ENCODE measurements around the gene LINC00237.

LINC00237 gene

GRCh38 chr20:21049305-21049828 is 56.8 kb downstream of the LINC00237 start:
- no peak for DNase-seq (ENCODE audit: low read depth, low spot score)

DNA sequence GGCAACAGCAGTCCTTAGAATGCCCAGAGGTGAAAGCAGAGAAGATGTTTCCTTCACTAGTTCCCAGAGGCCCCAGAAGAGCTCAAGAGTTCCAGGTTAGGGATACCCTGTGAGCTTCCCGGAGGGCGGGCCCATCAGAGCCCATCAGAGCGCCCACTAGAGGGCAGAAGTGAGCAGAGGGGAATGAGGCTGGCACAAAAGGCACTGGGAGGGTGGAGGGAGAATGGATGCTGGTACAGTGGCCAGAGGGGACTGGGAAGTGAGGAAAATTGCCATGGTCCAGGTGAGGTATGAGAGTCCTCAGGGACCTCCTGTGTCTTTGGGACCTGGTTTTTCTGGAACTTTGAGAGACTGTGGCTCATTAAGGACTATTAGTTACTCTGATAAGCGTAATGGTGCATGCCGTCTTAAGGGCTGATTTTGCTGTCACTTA is 57.3 kb downstream of the LINC00237 start:
- no peak for DNase-seq (ENCODE audit: low read depth, low spot score)

DNA sequence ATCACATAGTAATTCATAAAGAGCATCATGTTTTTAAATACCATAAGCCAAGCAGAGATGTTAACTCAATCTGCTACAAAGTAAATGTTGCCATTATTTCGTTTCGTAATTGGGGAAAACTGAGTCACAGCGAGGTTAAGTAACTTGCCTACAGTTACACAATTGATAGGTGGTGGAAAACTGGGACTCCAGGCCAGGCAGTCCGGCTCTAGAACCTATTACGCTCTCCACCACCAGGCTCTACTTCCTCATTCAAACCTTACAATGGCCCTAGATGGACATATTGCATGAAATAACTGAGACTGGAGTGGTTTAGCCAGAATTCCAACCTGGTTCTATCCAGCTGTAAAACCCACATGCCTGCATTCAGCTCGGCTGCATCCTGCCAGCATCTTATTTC is 58.2 kb downstream of the LINC00237 start:
- no peak for DNase-seq (ENCODE audit: low read depth, low spot score)

GRCh38 chr20:21046413-21047070 is 59.6 kb downstream of the LINC00237 start:
- DNase-seq (ENCODE audit: low read depth, low spot score): no peak

All from iPS DF 19.7 (cell line).